NB4 (cell line): ENCODE results near the gene OTOP3.

Experiments
- POLR2A ChIP-seq: IDR thresholded peaks from 2 replicates; pipeline ENCODE4 v1.6.1; 2011; ENCODE audit warnings: mild to moderate bottlenecking; ENCODE audit not compliant: insufficient read length; ENCODE audit errors: extremely low read depth
- TF ChIP-seq, protein P1 (sequence below): IDR thresholded peaks from one replicate; pipeline ENCODE4 v1.5.1; 2012; ENCODE audit warnings: low read depth, low read length

- TF ChIP-seq, protein P1, sequence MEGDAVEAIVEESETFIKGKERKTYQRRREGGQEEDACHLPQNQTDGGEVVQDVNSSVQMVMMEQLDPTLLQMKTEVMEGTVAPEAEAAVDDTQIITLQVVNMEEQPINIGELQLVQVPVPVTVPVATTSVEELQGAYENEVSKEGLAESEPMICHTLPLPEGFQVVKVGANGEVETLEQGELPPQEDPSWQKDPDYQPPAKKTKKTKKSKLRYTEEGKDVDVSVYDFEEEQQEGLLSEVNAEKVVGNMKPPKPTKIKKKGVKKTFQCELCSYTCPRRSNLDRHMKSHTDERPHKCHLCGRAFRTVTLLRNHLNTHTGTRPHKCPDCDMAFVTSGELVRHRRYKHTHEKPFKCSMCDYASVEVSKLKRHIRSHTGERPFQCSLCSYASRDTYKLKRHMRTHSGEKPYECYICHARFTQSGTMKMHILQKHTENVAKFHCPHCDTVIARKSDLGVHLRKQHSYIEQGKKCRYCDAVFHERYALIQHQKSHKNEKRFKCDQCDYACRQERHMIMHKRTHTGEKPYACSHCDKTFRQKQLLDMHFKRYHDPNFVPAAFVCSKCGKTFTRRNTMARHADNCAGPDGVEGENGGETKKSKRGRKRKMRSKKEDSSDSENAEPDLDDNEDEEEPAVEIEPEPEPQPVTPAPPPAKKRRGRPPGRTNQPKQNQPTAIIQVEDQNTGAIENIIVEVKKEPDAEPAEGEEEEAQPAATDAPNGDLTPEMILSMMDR, result no peak
- TF ChIP-seq POLR2A, result no peak
Observed at GRCh38 chr17:74917430-74917829, 18.3 kb upstream of the OTOP3 start.
